A673 (cell line): ENCODE measurements around the gene CD24. TPM values are rescaled to one million over a fixed set of nuclear protein-coding genes. Genes with fewer than 3 reads are reported as not detected.

Experiments
- BruUV-seq: library from RNA; stranded (reverse); fragments of 400-500 nt; replicated peaks from 2 replicates; lab custom pipeline; 2021; lab: Mats Ljungman, UMichigan
- CTCF ChIA-PET: fragments of 300-600 bp; sonication (Branson Sonifier 250); formaldehyde crosslinking; loops from one replicate; lab custom pipeline; 2022; ENCODE audit warnings: antibody characterized with exemption; lab: Charles Lee
- POLR2A ChIA-PET: fragments of 300-600 bp; sonication (Branson Sonifier 250); formaldehyde crosslinking; loops from one replicate; lab custom pipeline; 2022; ENCODE audit warnings: antibody characterized with exemption; ENCODE audit not compliant: low non-redundant PET; lab: Charles Lee
- DNase-seq: peaks from one replicate; pipeline ENCODE4 v3.0.0-alpha.2; 2015; ENCODE audit warnings: low spot score
- H3K27ac ChIP-seq: fragments of 200-600 bp; sonication (generic); 2 replicates; pipeline ENCODE4 v1.5.1; 2016; ENCODE audit warnings: mixed run types, low read depth, mild to moderate bottlenecking, mixed read lengths, antibody characterized with exemption, low read length; ENCODE audit not compliant: poor library complexity, severe bottlenecking
- H3K27me3 ChIP-seq: fragments of 200-600 bp; sonication (generic); replicated peaks from 2 replicates; pipeline ENCODE4 v1.6.1; 2017; ENCODE audit warnings: mixed run types, low read depth, mild to moderate bottlenecking, mixed read lengths, antibody characterized with exemption, low read length; ENCODE audit not compliant: insufficient read depth, poor library complexity
- H3K36me3 ChIP-seq: fragments of 200-600 bp; sonication (generic); 2 replicates; pipeline ENCODE4 v1.6.1; 2016; ENCODE audit warnings: mixed run types, mild to moderate bottlenecking, mixed read lengths, antibody characterized with exemption, low read length; ENCODE audit not compliant: insufficient read depth, poor library complexity, severe bottlenecking
- H3K4me1 ChIP-seq: fragments of 200-600 bp; sonication (generic); 2 replicates; pipeline ENCODE4 v1.6.1; 2017; ENCODE audit warnings: mixed run types, mild to moderate bottlenecking, mixed read lengths, antibody characterized with exemption, low read length; ENCODE audit not compliant: insufficient read depth, poor library complexity, severe bottlenecking
- H3K4me3 ChIP-seq: fragments of 200-600 bp; sonication (generic); 2 replicates; pipeline ENCODE4 v1.5.1; 2016; ENCODE audit warnings: low read depth, mixed run types, mild to moderate bottlenecking, mixed read lengths, low read length; ENCODE audit not compliant: poor library complexity, severe bottlenecking
- H3K9me3 ChIP-seq: fragments of 200-600 bp; sonication (generic); 2 replicates; pipeline ENCODE4 v1.6.1; 2016; ENCODE audit warnings: mixed run types, low read depth, mild to moderate bottlenecking, mixed read lengths, antibody characterized with exemption, low read length; ENCODE audit not compliant: poor library complexity, severe bottlenecking
- EZH2 ChIP-seq: fragments of 200-600 bp; sonication (generic); IDR thresholded peaks from 2 replicates; pipeline ENCODE4 v1.6.1; 2017; ENCODE audit warnings: borderline replicate concordance, low read depth, mild to moderate bottlenecking, mixed read lengths, antibody characterized with exemption, low read length; ENCODE audit not compliant: poor library complexity, severe bottlenecking
- intact Hi-C: fragments of 100-400 bp; cut with micrococcal nuclease; formaldehyde crosslinking; loops from one replicate; pipeline ENCODE4 v1.10.0; 2022; ENCODE audit not compliant: unreplicated experiment
- total RNA-seq: library from RNA; stranded (reverse); gene quantifications from 2 replicates; pipeline ENCODE4 v1.2.3, GENCODE V29; 2021
- TF ChIP-seq, protein P1 (sequence below): fragments of 300-800, 200-600 bp; sonication (generic); conservative IDR thresholded peaks from 2 replicates; pipeline ENCODE4 v1.5.1; 2017; ENCODE audit warnings: low read depth, mild to moderate bottlenecking, antibody characterized with exemption, low read length, moderate library complexity, mixed read lengths

CD24 gene
- total RNA-seq, 1 experiment from 2014 or later, result 12.2 TPM

DNA sequence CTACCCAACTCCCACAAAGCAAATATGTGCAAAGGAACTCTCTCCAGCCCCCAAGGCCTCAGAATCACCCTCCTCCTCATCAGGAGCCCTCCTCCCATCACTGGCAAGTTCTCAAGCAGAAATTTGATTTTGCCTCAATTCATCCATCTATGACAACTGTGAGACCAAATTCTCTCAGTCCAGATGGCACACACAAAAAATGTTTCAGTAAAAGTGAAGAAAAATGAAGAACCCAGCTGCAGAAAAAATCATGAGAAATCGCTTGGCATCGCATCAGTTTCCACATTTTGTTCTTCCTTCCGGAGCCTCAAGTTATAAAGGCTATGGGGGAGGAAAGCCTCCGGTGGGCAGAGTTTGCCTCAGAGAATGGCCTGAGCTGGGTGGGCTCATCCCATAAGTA is 6.4 kb upstream of the CD24 start:
- intact Hi-C loops, result no loop called here
- Histone ChIP-seq H3K27me3 (peaks cover 16% of the 10 kb centered on the region), H3K4me1 (no peaks in the 10 kb centered on the region), H3K4me3 (no peak overlapping the region), H3K9me3 (no peaks in the 10 kb centered on the region), H3K36me3 (no peaks in the 10 kb centered on the region), H3K27ac (no peak overlapping the region)
- ChIA-PET CTCF (no interaction called here), POLR2A (no interaction called here)
- no peak for TF ChIP-seq EZH2
- TF ChIP-seq, protein P1, sequence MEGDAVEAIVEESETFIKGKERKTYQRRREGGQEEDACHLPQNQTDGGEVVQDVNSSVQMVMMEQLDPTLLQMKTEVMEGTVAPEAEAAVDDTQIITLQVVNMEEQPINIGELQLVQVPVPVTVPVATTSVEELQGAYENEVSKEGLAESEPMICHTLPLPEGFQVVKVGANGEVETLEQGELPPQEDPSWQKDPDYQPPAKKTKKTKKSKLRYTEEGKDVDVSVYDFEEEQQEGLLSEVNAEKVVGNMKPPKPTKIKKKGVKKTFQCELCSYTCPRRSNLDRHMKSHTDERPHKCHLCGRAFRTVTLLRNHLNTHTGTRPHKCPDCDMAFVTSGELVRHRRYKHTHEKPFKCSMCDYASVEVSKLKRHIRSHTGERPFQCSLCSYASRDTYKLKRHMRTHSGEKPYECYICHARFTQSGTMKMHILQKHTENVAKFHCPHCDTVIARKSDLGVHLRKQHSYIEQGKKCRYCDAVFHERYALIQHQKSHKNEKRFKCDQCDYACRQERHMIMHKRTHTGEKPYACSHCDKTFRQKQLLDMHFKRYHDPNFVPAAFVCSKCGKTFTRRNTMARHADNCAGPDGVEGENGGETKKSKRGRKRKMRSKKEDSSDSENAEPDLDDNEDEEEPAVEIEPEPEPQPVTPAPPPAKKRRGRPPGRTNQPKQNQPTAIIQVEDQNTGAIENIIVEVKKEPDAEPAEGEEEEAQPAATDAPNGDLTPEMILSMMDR, result no peak
- no peak for DNase-seq
- BruUV-seq, result no TSS peak

GRCh38 chr6:106979435-106979884 is 4.9 kb upstream of the CD24 start:
- ChIA-PET CTCF (interaction anchor here (0.6 to 1.2 kb wide), 10 partner anchors 18 to 644 kb away, joined by 3 to 8 read pairs (median 4); no protein-coding TSS in a partner anchor), POLR2A (no interaction called here)
- intact Hi-C loops, result loop anchor here (1.0 to 5.0 kb wide), 4 partner anchors 371 to 645 kb away; no protein-coding TSS in a partner anchor
- DNase-seq, result peak; percentile 88
- H3K9me3 ChIP-seq, result no peaks in the 10 kb centered on the region
- H3K4me1 ChIP-seq, result no peaks in the 10 kb centered on the region
- TF ChIP-seq EZH2, result no peak
- TF ChIP-seq, protein P1, result peak; percentile 96
- no peak overlapping the region for H3K4me3 ChIP-seq
- H3K27ac ChIP-seq, result no peak overlapping the region
- H3K36me3 ChIP-seq, result no peaks in the 10 kb centered on the region
- BruUV-seq, result no TSS peak
- H3K27me3 ChIP-seq, result peaks cover 28% of the 10 kb centered on the region

DNA sequence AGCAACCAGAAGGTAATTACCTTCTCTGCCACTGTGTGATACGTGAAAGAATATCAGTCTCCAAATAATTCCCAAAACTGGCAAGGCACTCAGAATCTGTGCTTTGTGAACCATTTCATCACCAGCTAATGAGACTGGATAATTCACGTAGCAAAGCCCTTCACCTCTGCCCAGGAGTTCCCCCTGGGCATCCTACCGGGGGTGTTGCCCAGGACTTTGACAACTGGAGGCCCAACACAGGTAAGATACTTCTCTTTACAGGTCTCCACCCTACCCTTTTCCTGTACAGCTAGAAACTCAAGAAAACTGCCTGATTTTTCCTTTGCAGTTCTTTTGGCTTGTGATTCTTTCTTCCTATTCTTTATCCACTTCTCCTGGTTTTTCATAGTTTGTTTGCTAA is 2.7 kb upstream of the CD24 start:
- no peak for DNase-seq
- peaks cover 50% of the 10 kb centered on the region for H3K27me3 ChIP-seq

More for the DNA sequence above, 2.7 kb upstream of the CD24 start:
- ChIA-PET POLR2A (no interaction called here), CTCF (no interaction called here)
- no peak overlapping the region for H3K27ac ChIP-seq
- intact Hi-C loops, result loop anchor here (5.0 kb wide), 2 partner anchors 410 to 530 kb away; no protein-coding TSS in a partner anchor
- no peaks in the 10 kb centered on the region for H3K9me3 ChIP-seq
- H3K4me1 ChIP-seq, result peaks cover 9% of the 10 kb centered on the region
- H3K4me3 ChIP-seq, result no peak overlapping the region
- no TSS peak for BruUV-seq
- no peaks in the 10 kb centered on the region for H3K36me3 ChIP-seq
- no peak for TF ChIP-seq EZH2
- TF ChIP-seq, protein P1, result no peak
